Measurements from ENCODE around the gene POLG.

DNA sequence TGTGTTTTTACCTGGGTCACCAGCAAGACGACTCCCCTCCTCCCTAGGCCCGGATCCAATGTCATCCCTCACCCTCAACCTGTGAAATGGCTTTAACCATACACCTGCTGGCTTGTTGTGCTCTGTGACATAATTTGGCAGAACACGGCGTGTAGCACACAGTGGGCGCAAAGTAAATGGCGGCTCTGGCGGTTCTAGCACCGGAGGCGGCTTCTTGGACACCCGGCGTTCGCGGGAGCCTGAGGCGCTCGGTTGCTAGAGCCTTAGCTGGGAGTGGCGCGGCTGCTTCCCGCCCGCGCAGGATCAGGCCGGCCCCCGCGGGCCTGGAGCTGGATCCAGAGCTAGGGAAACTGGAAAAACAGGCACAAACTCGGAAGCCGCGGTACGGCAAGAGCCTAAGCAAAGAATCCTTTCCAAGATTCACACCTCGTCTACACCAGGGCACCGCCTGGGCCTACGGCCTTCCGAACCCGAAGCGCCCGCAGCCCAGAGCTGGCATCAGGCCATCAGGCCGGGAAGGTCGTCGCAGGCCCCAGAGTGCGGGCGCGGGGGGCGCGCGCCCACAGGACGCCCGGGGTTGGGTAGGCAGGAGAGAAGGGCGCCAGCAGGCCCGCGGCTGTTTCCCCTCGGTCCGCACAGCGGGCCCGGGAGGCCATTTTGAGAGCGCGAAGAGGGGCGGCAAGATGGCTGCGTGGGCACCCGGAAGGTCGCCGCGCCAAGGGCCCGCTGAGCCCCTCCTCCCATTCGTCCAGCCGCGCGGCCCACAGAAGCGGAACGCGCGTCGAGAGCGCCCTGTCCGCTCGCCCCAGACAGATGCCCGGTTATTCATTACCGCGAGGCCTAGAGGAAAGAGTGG lies 43.9 kb upstream of the POLG start:
- TF ChIP-seq ZBTB21 (tag by site-specific recombination; IDR thresholded peaks at IDR 0.05) (no peak), CTCF (tag by site-specific recombination; IDR thresholded peaks at IDR 0.05) (no peak), ZNF121 (tag by site-specific recombination; IDR thresholded peaks at IDR 0.05) (no peak)
- TF ChIP-seq, protein P1, sequence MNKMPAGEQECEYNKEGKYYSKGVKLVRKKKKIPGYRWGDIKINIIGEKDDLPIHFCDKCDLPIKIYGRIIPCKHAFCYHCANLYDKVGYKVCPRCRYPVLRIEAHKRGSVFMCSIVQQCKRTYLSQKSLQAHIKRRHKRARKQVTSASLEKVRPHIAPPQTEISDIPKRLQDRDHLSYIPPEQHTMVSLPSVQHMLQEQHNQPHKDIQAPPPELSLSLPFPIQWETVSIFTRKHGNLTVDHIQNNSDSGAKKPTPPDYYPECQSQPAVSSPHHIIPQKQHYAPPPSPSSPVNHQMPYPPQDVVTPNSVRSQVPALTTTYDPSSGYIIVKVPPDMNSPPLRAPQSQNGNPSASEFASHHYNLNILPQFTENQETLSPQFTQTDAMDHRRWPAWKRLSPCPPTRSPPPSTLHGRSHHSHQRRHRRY (tag by site-specific recombination; IDR thresholded peaks at IDR 0.05): no peak
